ENCODE measurements around the gene NEUROD2.
"Not testable (repeated sequence)": the region's sequence is repeated elsewhere in the genome, so short reads cannot be mapped to it uniquely, and the experiment has no call there.

The NEUROD2 gene

DNA sequence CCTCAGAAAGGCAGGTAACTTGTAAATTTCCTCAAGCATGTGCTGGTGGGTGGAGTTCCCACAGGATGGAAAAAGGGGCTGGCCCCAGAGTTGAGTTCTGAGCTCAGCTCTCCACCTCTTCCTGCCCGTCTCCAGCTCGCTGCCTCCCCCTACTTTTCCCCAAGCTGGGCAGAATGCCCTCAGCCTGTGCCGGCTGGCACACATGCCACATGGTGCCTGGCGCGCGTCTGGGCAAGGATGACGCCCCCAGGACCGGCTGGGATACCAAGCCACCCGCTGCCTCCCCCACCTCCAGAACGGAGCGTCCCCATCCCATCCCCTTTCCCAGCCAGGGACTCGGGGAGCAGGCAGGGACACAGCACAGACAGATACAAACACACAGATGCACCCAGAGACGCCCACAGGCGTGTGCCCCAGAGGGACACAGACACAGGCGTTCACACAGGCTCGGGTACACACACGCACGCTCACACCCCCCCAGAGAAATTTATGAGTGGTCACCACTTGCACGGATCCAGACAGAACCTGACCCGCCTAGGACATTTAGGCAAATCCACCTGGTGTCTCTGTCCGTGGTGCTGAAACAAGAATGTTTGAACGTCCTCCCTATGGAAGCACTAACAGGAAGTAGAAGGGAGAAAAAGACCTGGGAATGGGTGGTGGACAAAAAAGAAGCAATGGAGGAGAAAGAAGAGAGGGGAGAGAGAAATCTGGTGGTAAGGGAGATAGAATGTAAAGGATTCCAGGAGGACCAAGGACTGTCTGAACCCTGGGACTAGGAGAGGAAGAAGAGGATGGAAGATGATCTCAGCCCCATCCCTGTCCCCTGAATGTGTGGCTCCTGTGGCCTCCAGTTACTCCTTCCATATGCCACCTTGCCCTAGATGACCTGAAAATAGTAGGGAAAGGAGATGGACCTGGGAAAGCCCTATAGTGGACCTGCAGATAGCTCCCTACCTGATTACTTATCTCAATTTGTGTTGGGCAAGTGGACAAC lies 15.5 kb downstream of the NEUROD2 start:
- Histone ChIP-seq H3K27me3 (ENCODE audit: control insufficient read depth, insufficient read depth, low read length) (peaks cover 91% of the 10 kb centered on the region), H3K9ac (ENCODE audit: low read length) (no peak overlapping the region), H3K4me3 (ENCODE audit: low read depth, low read length) (peak overlapping the region; percentile 41)

DNA sequence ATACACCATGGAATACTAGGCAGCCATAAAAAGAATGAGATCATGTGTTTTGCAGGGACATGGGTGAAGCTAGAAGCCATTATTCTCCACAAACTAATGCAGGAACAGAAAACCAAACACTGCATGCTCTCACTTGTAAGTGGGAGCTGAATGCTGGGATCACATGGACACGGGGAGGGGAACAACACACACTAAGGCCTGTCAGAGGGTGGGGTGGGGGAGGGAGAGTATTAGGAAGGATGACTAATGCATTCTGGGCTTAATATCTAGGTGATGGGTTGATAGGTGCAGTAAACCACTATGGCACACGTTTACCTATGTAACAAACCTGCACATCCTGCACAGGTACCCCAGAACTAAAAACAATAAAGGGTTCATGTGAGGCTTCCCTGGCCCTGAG lies 17.5 kb downstream of the NEUROD2 start:
- H3K9me3 ChIP-seq (ENCODE audit: control insufficient read depth, insufficient read depth, low read depth, low read length); H3K4me3 ChIP-seq (ENCODE audit: low read depth, low read length); H3K4me1 ChIP-seq (ENCODE audit: control insufficient read depth, insufficient read depth, low read length); H3K9ac ChIP-seq (ENCODE audit: low read length); H3K36me3 ChIP-seq (ENCODE audit: control insufficient read depth, insufficient read depth, low read length); H3K27ac ChIP-seq (ENCODE audit: low read depth, low read length): not testable (repeated sequence)
- H3K27me3 ChIP-seq (ENCODE audit: control insufficient read depth, insufficient read depth, low read length): peaks cover 70% of the 10 kb centered on the region

More for the DNA sequence above, 15.5 kb downstream of the NEUROD2 start:
- Histone ChIP-seq H3K36me3 (ENCODE audit: control insufficient read depth, insufficient read depth, low read length) (no peaks in the 10 kb centered on the region), H3K9me3 (ENCODE audit: control insufficient read depth, insufficient read depth, low read depth, low read length) (no peaks in the 10 kb centered on the region), H3K27ac (ENCODE audit: low read depth, low read length) (no peak overlapping the region), H3K4me1 (ENCODE audit: control insufficient read depth, insufficient read depth, low read length) (peaks cover 8% of the 10 kb centered on the region)

DNA sequence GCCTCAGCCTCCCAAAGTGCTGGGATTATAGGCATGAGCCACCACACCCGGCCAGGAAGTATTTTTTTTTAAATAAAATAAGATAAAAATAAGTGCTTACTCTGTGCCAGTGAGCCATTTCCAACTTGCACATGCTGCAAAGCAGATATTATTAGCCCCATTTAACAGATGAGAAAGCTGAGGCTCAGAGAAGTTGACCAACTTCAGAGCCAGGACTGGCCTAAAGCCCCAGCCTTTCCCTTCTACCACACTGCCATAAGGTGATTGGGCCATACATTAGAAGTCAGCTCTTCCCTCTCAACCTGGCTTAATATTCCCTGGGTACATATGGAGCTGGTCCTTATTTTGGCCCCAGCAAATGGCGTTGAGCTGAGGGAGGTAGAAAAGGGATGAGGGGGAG lies 25.1 kb downstream of the NEUROD2 start:
- Histone ChIP-seq H3K9ac (ENCODE audit: low read length) (no peak overlapping the region), H3K4me3 (ENCODE audit: low read depth, low read length) (no peak overlapping the region), H3K9me3 (ENCODE audit: control insufficient read depth, insufficient read depth, low read depth, low read length) (no peaks in the 10 kb centered on the region), H3K27ac (ENCODE audit: low read depth, low read length) (no peak overlapping the region), H3K4me1 (ENCODE audit: control insufficient read depth, insufficient read depth, low read length) (peaks cover 25% of the 10 kb centered on the region), H3K27me3 (ENCODE audit: control insufficient read depth, insufficient read depth, low read length) (peaks cover 12% of the 10 kb centered on the region; the same call in 1 of the 2 replicates), H3K36me3 (ENCODE audit: control insufficient read depth, insufficient read depth, low read length) (no peaks in the 10 kb centered on the region)

DNA sequence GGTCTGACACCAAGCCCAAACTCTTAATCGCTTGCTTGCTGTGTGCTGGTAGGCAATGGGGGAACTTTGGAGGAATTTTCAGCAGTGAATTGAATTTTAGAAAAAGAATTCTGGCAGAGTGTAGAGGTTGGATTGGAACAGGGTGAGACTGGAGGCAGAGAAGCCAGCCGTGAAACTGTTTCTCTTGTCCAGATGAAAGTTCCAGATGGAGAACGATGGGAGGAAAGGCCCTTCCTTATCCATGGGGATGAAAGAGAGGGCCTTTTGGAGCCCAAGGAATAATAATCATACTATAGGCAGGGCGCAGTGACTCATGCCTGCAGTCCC lies 26.0 kb downstream of the NEUROD2 start:
- no peaks in the 10 kb centered on the region for H3K36me3 ChIP-seq (ENCODE audit: control insufficient read depth, insufficient read depth, low read length)
- H3K27me3 ChIP-seq (ENCODE audit: control insufficient read depth, insufficient read depth, low read length): peaks cover 10% of the 10 kb centered on the region; the same call in 1 of the 2 replicates
- no peak overlapping the region for H3K4me3 ChIP-seq (ENCODE audit: low read depth, low read length)
- H3K27ac ChIP-seq (ENCODE audit: low read depth, low read length): no peak overlapping the region
- H3K9ac ChIP-seq (ENCODE audit: low read length): no peak overlapping the region
- H3K9me3 ChIP-seq (ENCODE audit: control insufficient read depth, insufficient read depth, low read depth, low read length): no peaks in the 10 kb centered on the region
- H3K4me1 ChIP-seq (ENCODE audit: control insufficient read depth, insufficient read depth, low read length): peaks cover 25% of the 10 kb centered on the region

DNA sequence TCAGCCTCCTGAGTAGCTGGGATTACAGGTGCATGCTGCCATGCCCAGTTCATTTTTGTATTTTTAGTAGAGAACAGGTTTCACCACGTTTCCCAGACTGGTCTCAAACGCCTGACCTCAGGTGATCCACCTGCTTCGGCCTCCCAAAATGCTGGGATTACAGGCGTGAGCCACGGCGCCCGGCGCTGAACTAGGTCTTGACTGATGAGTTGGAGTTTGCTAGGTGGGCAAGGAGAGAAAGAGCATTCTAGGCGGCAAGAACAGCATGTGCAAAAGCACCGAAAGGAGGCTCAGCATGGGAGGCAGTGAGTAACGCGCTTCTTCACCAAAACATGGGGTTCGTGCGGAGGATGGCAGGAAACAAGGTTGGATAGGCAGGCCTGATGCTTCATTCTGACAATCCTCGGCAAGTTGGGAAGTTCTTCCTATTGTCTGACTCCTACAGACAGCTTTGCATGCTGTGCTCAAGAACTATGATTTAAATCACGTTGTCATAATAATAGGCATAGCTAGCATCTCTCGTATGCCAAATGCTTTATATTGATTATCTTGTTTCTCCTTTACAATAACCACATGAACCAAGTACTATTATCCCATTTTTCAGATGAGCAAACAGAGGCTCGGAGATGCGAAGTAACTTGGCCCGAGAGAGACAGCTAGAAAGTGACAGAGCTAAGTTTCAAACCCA lies 26.5 kb downstream of the NEUROD2 start:
- H3K27me3 ChIP-seq (ENCODE audit: control insufficient read depth, insufficient read depth, low read length): peaks cover 10% of the 10 kb centered on the region; the same call in 1 of the 2 replicates

DNA sequence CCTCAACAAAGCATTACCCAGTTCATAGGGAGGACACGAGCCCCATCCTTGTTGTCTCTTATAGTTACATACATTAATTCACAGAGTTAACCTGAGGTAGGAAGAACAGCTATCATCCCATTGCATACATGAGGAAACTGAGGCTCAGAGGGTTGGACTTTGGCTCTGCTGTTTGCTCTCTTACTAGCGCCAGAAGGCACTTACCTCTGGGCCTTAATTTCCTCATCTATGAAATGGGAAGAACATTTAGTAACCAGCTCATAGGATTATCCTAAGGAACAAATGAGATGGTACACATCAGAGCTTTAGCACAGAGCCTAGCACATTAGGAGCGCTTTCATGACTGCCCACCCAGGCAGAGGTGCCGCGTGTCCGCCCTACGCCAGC lies 27.6 kb downstream of the NEUROD2 start:
- Histone ChIP-seq H3K27ac (ENCODE audit: low read depth, low read length) (no peak overlapping the region), H3K36me3 (ENCODE audit: control insufficient read depth, insufficient read depth, low read length) (no peaks in the 10 kb centered on the region)

More for the DNA sequence above, 26.5 kb downstream of the NEUROD2 start:
- Histone ChIP-seq H3K4me3 (ENCODE audit: low read depth, low read length) (no peak overlapping the region), H3K9ac (ENCODE audit: low read length) (no peak overlapping the region), H3K9me3 (ENCODE audit: control insufficient read depth, insufficient read depth, low read depth, low read length) (no peaks in the 10 kb centered on the region), H3K36me3 (ENCODE audit: control insufficient read depth, insufficient read depth, low read length) (no peaks in the 10 kb centered on the region), H3K27ac (ENCODE audit: low read depth, low read length) (no peak overlapping the region), H3K4me1 (ENCODE audit: control insufficient read depth, insufficient read depth, low read length) (peaks cover 27% of the 10 kb centered on the region)

DNA sequence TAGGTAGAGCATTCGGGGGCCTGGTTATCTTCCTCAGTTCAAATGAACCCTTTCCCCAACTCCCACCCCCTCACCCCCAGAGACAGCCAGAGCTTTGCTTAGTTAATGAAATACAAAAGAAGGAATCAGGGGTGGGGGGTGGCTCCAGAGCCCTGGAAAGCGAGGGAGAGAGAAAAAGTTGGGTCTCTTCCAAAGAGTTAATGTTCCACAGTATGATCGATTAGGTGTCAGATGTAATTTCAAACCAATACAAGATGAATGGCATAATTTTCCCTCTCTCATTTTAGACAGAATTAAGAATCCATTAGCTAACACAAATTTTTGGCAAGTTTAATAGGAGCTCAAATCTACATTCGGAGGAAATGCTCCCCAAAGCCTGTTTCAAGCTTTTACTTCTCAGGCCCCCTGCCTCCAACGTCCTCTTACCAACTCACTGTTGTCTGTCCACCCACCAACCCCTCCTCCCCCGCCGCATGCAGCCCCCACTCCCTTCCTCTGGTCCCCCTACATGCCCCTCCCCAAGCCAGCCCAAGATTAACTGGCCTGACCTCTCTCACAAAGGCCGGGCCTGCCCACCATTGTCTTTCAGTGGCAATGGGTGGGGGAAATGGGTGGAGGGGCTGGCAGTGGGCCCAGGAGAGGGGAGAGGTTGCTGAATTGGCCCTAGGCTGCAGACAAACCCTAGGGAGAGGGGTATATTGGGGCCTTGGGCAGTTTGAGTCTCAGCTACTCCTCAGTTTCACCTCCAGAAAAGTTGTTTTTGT lies 28.2 kb downstream of the NEUROD2 start:
- no peaks in the 10 kb centered on the region for H3K9me3 ChIP-seq (ENCODE audit: control insufficient read depth, insufficient read depth, low read depth, low read length)
- no peak overlapping the region for H3K9ac ChIP-seq (ENCODE audit: low read length)
- H3K4me3 ChIP-seq (ENCODE audit: low read depth, low read length): peak overlapping the region; percentile 30; the same call in 1 of the 2 replicates
- no peak overlapping the region for H3K27ac ChIP-seq (ENCODE audit: low read depth, low read length)
- peaks cover 30% of the 10 kb centered on the region for H3K4me1 ChIP-seq (ENCODE audit: control insufficient read depth, insufficient read depth, low read length)
- H3K27me3 ChIP-seq (ENCODE audit: control insufficient read depth, insufficient read depth, low read length): peaks cover 18% of the 10 kb centered on the region; the same call in 1 of the 2 replicates
- no peaks in the 10 kb centered on the region for H3K36me3 ChIP-seq (ENCODE audit: control insufficient read depth, insufficient read depth, low read length)

More for the DNA sequence above, 27.6 kb downstream of the NEUROD2 start:
- Histone ChIP-seq H3K27me3 (ENCODE audit: control insufficient read depth, insufficient read depth, low read length) (peaks cover 13% of the 10 kb centered on the region; the same call in 1 of the 2 replicates), H3K9ac (ENCODE audit: low read length) (no peak overlapping the region), H3K4me3 (ENCODE audit: low read depth, low read length) (no peak overlapping the region), H3K4me1 (ENCODE audit: control insufficient read depth, insufficient read depth, low read length) (peaks cover 30% of the 10 kb centered on the region), H3K9me3 (ENCODE audit: control insufficient read depth, insufficient read depth, low read depth, low read length) (no peaks in the 10 kb centered on the region)

DNA sequence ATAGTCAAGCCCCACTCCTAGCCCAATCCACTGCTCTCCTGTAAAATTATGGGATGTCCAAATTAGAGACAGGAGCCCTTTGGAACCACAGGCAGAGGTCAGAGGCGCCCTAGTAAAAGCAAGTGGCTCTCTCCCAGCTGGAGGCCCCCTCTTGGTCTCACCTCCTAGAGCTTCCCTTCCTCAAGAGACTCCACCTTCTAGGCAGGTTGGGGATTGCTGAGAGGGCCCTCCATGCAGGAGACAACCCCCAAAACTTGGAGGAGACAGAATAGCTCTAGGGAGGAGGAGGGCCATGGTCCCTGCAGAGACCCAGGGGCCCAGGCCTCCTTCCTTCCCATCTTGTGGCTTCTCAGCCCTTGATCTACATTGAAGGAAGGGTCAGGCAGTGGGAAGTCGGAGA lies 29.4 kb downstream of the NEUROD2 start:
- Histone ChIP-seq H3K36me3 (ENCODE audit: control insufficient read depth, insufficient read depth, low read length) (no peaks in the 10 kb centered on the region), H3K27me3 (ENCODE audit: control insufficient read depth, insufficient read depth, low read length) (peaks cover 18% of the 10 kb centered on the region; the same call in 1 of the 2 replicates), H3K9me3 (ENCODE audit: control insufficient read depth, insufficient read depth, low read depth, low read length) (no peaks in the 10 kb centered on the region), H3K4me3 (ENCODE audit: low read depth, low read length) (no peak overlapping the region), H3K4me1 (ENCODE audit: control insufficient read depth, insufficient read depth, low read length) (peaks cover 33% of the 10 kb centered on the region), H3K27ac (ENCODE audit: low read depth, low read length) (no peak overlapping the region), H3K9ac (ENCODE audit: low read length) (no peak overlapping the region)

DNA sequence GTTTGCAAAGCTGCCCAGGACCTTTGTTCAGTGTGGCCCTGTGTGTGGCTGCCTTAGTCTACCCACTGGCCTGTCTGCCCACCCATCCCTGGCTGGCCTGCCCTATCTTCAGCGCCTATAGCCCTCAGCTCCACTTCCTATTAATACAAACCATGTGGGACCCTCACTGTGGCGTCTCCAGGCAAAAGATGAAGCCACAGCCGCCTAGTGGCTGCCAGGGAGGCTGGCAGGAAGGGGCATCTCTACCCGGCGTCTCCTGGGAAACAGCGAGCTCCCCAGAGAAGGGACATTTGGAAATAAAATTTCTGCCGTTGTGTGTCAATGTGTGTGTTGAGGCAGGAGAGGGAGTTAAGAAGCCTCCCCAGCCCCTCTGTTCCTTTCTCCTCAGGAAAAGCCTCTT lies 31.5 kb downstream of the NEUROD2 start:
- Histone ChIP-seq H3K36me3 (ENCODE audit: control insufficient read depth, insufficient read depth, low read length) (no peaks in the 10 kb centered on the region), H3K27ac (ENCODE audit: low read depth, low read length) (no peak overlapping the region), H3K27me3 (ENCODE audit: control insufficient read depth, insufficient read depth, low read length) (peaks cover 21% of the 10 kb centered on the region; the same call in 1 of the 2 replicates), H3K9me3 (ENCODE audit: control insufficient read depth, insufficient read depth, low read depth, low read length) (no peaks in the 10 kb centered on the region; the same call in 1 of the 2 replicates), H3K9ac (ENCODE audit: low read length) (no peak overlapping the region), H3K4me3 (ENCODE audit: low read depth, low read length) (no peak overlapping the region), H3K4me1 (ENCODE audit: control insufficient read depth, insufficient read depth, low read length) (peaks cover 33% of the 10 kb centered on the region)

DNA sequence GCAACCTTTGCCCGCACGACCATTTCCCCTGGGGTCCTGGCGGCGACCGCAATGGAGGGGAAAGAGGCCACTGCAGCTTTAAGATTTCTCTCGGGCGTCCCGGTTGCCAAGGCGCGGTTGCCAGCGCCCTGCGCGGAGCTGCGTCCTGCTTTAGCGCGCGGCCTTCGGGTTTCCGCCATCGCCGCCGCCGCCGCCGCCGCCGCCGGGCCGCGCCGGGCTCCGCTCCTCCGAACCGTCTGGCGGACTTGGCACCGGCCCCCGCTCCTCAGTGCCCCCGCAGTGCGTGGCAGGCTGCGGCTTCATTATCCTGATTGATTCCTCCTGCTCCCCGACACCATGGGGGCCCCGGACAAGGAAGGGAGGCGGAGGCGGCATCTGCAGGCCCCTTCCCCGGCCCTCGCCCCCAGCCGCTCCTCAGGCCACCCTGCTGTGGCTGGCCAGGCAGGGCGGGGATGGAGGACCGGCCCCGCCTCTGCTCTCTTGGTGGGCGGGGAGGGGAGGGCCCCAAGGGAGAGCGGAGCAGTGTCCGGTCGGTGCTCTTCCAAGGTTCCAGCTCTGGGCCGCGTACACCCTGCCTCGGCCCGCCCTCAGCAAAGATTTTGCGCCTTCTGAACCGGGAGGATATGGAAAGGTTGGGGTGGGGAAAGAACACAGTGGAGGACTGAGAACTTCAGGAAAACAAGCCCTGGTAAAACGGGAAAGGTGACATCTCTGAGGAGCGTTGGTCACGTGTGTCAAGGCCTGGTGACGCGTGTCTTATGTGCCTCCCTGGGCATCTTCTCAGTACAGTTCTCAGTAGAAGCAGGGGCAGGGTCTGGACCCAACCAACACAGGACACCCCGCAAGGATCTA lies 34.0 kb downstream of the NEUROD2 start:
- Histone ChIP-seq H3K27ac (ENCODE audit: low read depth, low read length) (no peak overlapping the region), H3K9ac (ENCODE audit: low read length) (peak overlapping the region; percentile 3), H3K4me3 (ENCODE audit: low read depth, low read length) (peak overlapping the region; percentile 70), H3K9me3 (ENCODE audit: control insufficient read depth, insufficient read depth, low read depth, low read length) (no peaks in the 10 kb centered on the region; the same call in 1 of the 2 replicates), H3K4me1 (ENCODE audit: control insufficient read depth, insufficient read depth, low read length) (peaks cover 15% of the 10 kb centered on the region), H3K36me3 (ENCODE audit: control insufficient read depth, insufficient read depth, low read length) (0 out of 2 replicates have a peak, but pooled peaks cover 2% of the 10 kb centered on the region), H3K27me3 (ENCODE audit: control insufficient read depth, insufficient read depth, low read length) (peaks cover 13% of the 10 kb centered on the region; the same call in 1 of the 2 replicates)

All from HUES6 (cell line).